Smooth muscle cell (in vitro differentiated cells): Measurements from ENCODE around the gene LRP6. TPM values are rescaled to one million over a fixed set of nuclear protein-coding genes. Genes with fewer than 3 reads are reported as not detected.

Experiments used
- DNase-seq: peaks from one replicate; lab custom pipeline; 2025; ENCODE audit not compliant: unreplicated experiment; lab: John Stamatoyannopoulos, UW
- H2AFZ ChIP-seq: fragments of 200-600 bp; sonication (generic); 2 replicates; pipeline ENCODE4 v1.6.0; 2016; ENCODE audit warnings: antibody characterized with exemption, low read depth, mild to moderate bottlenecking
- H3F3A ChIP-seq: fragments of 200-600 bp; sonication (generic); 2 replicates; pipeline ENCODE4 v1.6.0; 2017; ENCODE audit warnings: antibody characterized with exemption, low read depth
- H3K27ac ChIP-seq: fragments of 200-600 bp; sonication (generic); 2 replicates; pipeline ENCODE4 v1.5.1; 2016; ENCODE audit warnings: low read depth, mild to moderate bottlenecking
- H3K27me3 ChIP-seq: fragments of 200-600 bp; sonication (generic); 2 replicates; pipeline ENCODE4 v1.6.1; 2016; ENCODE audit warnings: low read depth, mild to moderate bottlenecking
- H3K36me3 ChIP-seq: fragments of 200-600 bp; sonication (generic); 2 replicates; pipeline ENCODE4 v1.5.1; 2016; ENCODE audit warnings: low read depth
- H3K4me1 ChIP-seq: fragments of 200-600 bp; sonication (generic); 2 replicates; pipeline ENCODE4 v1.5.1; 2016; ENCODE audit warnings: low read depth
- H3K4me2 ChIP-seq: fragments of 200-600 bp; sonication (generic); 2 replicates; pipeline ENCODE4 v1.6.0; 2016; ENCODE audit warnings: mild to moderate bottlenecking
- H3K4me3 ChIP-seq: fragments of 200-600 bp; sonication (generic); 2 replicates; pipeline ENCODE4 v1.5.1; 2016; ENCODE audit warnings: mild to moderate bottlenecking
- H3K79me2 ChIP-seq: fragments of 200-600 bp; sonication (generic); 2 replicates; pipeline ENCODE4 v1.6.0; 2016; ENCODE audit warnings: low read depth, mild to moderate bottlenecking
- H3K9ac ChIP-seq: fragments of 200-600 bp; sonication (generic); 2 replicates; pipeline ENCODE4 v1.6.0; 2016; ENCODE audit warnings: low read depth
- H3K9me3 ChIP-seq: fragments of 200-600 bp; sonication (generic); replicated peaks from 2 replicates; pipeline ENCODE4 v1.5.1; 2016; ENCODE audit warnings: low read depth
- H4K20me1 ChIP-seq: fragments of 200-600 bp; sonication (generic); 2 replicates; pipeline ENCODE4 v1.6.0; 2016; ENCODE audit warnings: low read depth
- CTCF ChIP-seq: fragments of 200-600 bp; sonication (generic); IDR thresholded peaks from 2 replicates; pipeline ENCODE4 v1.5.1; 2017; ENCODE audit warnings: borderline replicate concordance, mild to moderate bottlenecking, antibody characterized with exemption; ENCODE audit not compliant: insufficient read depth, poor library complexity, severe bottlenecking
- WGBS: methylation state at CpG from one replicate; pipeline ENCODE4 v1.1.7; 2016; ENCODE audit warnings: low lambda C conversion rate; 5-methylcytosine and 5-hydroxymethylcytosine counted together
- polyA plus RNA-seq: library from polyadenylated mRNA; unstranded; fragments of >200 nt; fragmentation: Nextera tagmentation; extraction: Ambion mirVana; gene quantifications from 2 replicates; pipeline ENCODE4 v1.2.1, GENCODE V29; 2016
- total RNA-seq: library from RNA; depleted of rRNA; stranded (reverse); fragments of >200 nt; gene quantifications from 2 replicates; pipeline ENCODE4 v1.2.3, GENCODE V29; 2014

The LRP6 gene
- total and polyA plus RNA-seq, 2 experiments from 2014 or later = 10.6 to 21.1 TPM

- no peaks in the 10 kb centered on the region for H3K36me3 ChIP-seq
- H4K20me1 ChIP-seq = no peaks in the 10 kb centered on the region
- H3K4me2 ChIP-seq = no peak overlapping the region
- no peaks in the 10 kb centered on the region for H3K79me2 ChIP-seq
- H3K9ac ChIP-seq = no peak overlapping the region
- H3K27me3 ChIP-seq = no peaks in the 10 kb centered on the region
- no peak overlapping the region for H2AFZ ChIP-seq
- peaks cover 8% of the 10 kb centered on the region for H3K4me1 ChIP-seq
- no peak for TF ChIP-seq CTCF
- no peak overlapping the region for H3K27ac ChIP-seq
- DNase-seq = no peak
- WGBS = 68% methylated on average over 1 of the region's 1 CpG
- H3K9me3 ChIP-seq = no peaks in the 10 kb centered on the region
- no peaks in the 10 kb centered on the region for H3F3A ChIP-seq
- H3K4me3 ChIP-seq = no peak overlapping the region
Observed at GRCh38 chr12:12290206-12290605, 23.4 kb upstream of the LRP6 start.

GRCh38 chr12:12286441-12286840 is 19.6 kb upstream of the LRP6 start:
- no peak overlapping the region for H3K4me3 ChIP-seq
- DNase-seq = no peak
- H3K4me1 ChIP-seq = peaks cover 17% of the 10 kb centered on the region
- no peaks in the 10 kb centered on the region for H3K9me3 ChIP-seq
- H3K36me3 ChIP-seq = no peaks in the 10 kb centered on the region
- 96% methylated on average over 5 of the region's 5 CpGs for WGBS
- no peak overlapping the region for H2AFZ ChIP-seq
- TF ChIP-seq CTCF = no peak
- H4K20me1 ChIP-seq = no peaks in the 10 kb centered on the region
- no peak overlapping the region for H3K4me2 ChIP-seq
- no peak overlapping the region for H3K9ac ChIP-seq
- H3K27ac ChIP-seq = no peak overlapping the region
- no peaks in the 10 kb centered on the region for H3K27me3 ChIP-seq
- H3K79me2 ChIP-seq = no peaks in the 10 kb centered on the region
- no peaks in the 10 kb centered on the region for H3F3A ChIP-seq

DNA sequence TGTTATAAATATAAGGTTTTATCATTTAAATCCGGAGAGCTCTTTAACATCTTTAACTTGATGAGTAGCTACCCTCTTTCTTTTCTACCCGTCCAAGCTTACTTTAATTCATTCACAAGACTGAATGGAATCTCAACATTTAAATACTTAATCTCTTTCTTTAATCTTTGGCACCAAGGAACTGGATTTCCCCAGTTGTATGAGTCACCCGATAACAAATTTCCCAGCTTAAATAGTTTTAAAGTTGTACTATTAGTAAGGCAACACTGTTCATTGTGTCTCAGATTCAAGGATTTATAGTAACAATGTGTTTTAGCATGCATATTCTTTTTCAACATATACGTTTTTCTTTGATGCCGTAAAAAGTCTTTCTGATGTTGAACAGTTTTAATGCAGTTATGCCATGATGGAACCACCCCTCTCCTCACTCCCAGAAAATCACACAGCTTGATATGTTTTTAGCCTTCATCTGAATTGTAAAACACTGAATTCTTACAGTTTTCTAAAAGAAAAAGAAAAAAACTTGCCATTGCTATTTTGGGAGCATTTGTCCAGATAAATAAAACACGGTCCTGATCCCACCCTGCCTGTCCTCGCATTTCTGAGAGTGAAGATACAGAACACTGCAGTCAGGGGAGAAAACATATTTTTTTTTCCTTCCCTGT is 16.0 kb upstream of the LRP6 start:
- Histone ChIP-seq H3K27me3 (no peaks in the 10 kb centered on the region), H3F3A (no peaks in the 10 kb centered on the region), H2AFZ (no peak overlapping the region), H3K36me3 (no peaks in the 10 kb centered on the region), H3K9me3 (no peaks in the 10 kb centered on the region), H3K9ac (no peak overlapping the region), H3K4me2 (peak overlapping the region; percentile 54), H3K79me2 (no peaks in the 10 kb centered on the region), H4K20me1 (no peaks in the 10 kb centered on the region), H3K27ac (peak overlapping the region; percentile 25), H3K4me3 (no peak overlapping the region), H3K4me1 (peaks cover 17% of the 10 kb centered on the region)
- DNase-seq = no peak
- WGBS = 35% methylated on average over 7 of the region's 7 CpGs
- no peak for TF ChIP-seq CTCF

GRCh38 chr12:12282202-12282601 is 15.4 kb upstream of the LRP6 start:
- H3K4me2 ChIP-seq = peak overlapping the region; percentile 54
- no peaks in the 10 kb centered on the region for H3K27me3 ChIP-seq
- no peaks in the 10 kb centered on the region for H3K36me3 ChIP-seq
- 89% methylated on average over 3 of the region's 3 CpGs for WGBS
- no peak overlapping the region for H3K4me3 ChIP-seq
- H3K79me2 ChIP-seq = no peaks in the 10 kb centered on the region
- H3K4me1 ChIP-seq = peaks cover 17% of the 10 kb centered on the region
- H3F3A ChIP-seq = no peaks in the 10 kb centered on the region
- H4K20me1 ChIP-seq = no peaks in the 10 kb centered on the region
- no peak overlapping the region for H3K9ac ChIP-seq
- no peak for DNase-seq
- no peaks in the 10 kb centered on the region for H3K9me3 ChIP-seq
- TF ChIP-seq CTCF = no peak
- H3K27ac ChIP-seq = no peak overlapping the region
- H2AFZ ChIP-seq = no peak overlapping the region
